Muscle layer of duodenum (tissue), 2 donors: ENCODE results near the gene SAMD8.
"Not testable (repeated sequence)": the region's sequence is repeated elsewhere in the genome, so short reads cannot be mapped to it uniquely, and the experiment has no call there.

Experiments
- H3K27ac ChIP-seq: one replicate; pipeline ENCODE4 v1.7.0; 2013; ENCODE audit warnings: mild to moderate bottlenecking, low read length
- H3K27me3 ChIP-seq: one replicate; pipeline ENCODE4 v1.7.0; 2013; ENCODE audit warnings: low read depth, mild to moderate bottlenecking, control low read depth, low read length
- H3K36me3 ChIP-seq, 2 donors: one replicate each; pipeline ENCODE4 v1.7.0; 2013; ENCODE audit warnings: low read length in 2 of 2, control low read depth in 1 of 2, mild to moderate bottlenecking in 1 of 2; ENCODE audit not compliant: insufficient read depth in 2 of 2, control insufficient read depth in 1 of 2
- H3K4me1 ChIP-seq, 2 donors: one replicate each; pipeline ENCODE4 v1.7.0; 2013; ENCODE audit warnings: low read length in 2 of 2, mild to moderate bottlenecking in 2 of 2, control low read depth in 1 of 2, moderate library complexity in 1 of 2; ENCODE audit not compliant: insufficient read depth in 2 of 2, control insufficient read depth in 1 of 2
- H3K4me3 ChIP-seq, 2 donors: one replicate each; pipeline ENCODE4 v1.7.0; 2013; ENCODE audit warnings: low read length in 2 of 2, low read depth in 1 of 2, mild to moderate bottlenecking in 1 of 2
- H3K9me3 ChIP-seq, 2 donors: one replicate each; pipeline ENCODE4 v1.7.0; 2013; ENCODE audit warnings: low read length in 2 of 2, control low read depth in 1 of 2, mild to moderate bottlenecking in 1 of 2; ENCODE audit not compliant: control insufficient read depth in 1 of 2
- donor health status: healthy.

SAMD8 gene

DNA sequence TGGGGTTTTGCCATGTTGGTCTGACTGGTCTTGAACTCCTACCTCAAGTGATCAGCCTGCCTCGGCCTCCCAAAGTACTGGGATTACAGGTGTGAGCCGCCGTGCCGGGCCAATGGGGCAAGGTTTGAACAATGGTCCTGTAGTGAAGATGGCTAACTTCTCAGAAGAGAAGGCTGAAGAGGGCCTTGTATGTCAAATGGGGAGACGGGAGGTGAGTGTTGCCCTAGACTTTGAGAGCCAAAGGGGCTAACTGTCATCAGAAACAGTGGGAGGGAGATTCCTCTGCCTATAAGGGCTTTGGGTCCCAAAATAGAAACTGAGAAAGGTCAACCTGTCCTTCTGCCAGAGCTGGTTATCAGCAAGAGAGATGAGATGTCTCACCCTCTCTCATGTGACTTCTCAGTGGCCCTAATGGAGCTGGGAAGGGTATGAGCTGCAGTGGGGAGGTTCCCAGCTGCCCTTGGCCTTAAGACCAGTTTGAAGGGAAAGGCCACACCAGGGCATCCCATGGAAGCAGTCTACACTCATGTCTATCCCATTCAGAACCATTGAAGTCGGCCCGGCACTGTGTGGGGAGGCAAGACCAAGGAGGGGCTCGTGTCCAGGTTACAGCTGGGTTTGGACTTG is 1.3 kb upstream of the SAMD8 start:
- Histone ChIP-seq H3K9me3 (no peaks in the 10 kb centered on the region), H3K4me3 (no peak overlapping the region), H3K4me1 (peaks cover 8 to 20% of the 10 kb centered on the region in 2 donors), H3K36me3 (peaks cover 0 to 6% of the 10 kb centered on the region in 2 donors), H3K27me3 (no peaks in the 10 kb centered on the region), H3K27ac (no peak overlapping the region)

DNA sequence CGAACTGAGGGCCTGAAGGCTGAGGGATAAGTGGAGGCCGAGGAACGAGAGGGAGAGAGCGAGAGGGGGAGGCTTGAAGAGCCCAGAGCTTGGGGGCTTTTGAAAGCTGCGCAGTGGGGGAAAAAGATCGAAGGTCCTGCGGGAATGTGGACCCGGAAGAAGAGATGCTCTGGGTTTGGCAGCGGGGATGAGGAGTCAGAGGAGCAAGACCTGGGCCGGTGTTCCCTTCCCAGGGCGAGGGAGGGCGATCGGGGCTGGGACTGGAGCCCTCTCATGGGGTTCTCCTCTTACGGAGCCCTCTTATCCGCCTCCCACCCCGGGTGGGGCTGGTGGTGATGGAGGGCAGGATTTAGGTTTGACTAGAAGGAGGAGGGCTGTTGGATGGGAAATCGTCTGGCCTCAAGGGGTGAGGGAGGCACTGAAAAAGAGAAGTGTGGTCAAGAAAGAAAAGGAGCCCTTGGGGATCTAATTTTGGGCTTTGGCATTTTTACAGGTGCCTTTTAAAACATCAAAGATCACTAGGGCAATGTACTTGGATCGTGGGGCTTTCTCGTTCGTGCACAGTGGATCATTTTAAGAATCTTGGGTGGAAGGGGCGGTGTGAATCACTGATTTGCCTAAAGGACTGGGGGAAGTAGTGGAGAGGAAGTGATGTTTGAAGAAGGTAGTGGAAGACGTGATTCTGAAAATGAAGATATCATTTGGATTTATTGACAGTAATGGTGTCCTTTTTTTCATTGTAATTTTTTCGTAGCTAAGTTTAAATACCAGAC is 637 bp downstream of the SAMD8 start:
- no peaks in the 10 kb centered on the region for H3K9me3 ChIP-seq
- H3K27me3 ChIP-seq, result no peaks in the 10 kb centered on the region
- H3K27ac ChIP-seq, result peak overlapping the region; percentile 99
- peak overlapping the region; percentile 72 to 95 for H3K4me3 ChIP-seq
- H3K36me3 ChIP-seq, result peaks cover 0 to 6% of the 10 kb centered on the region in 2 donors
- peaks cover 11 to 24% of the 10 kb centered on the region in 2 donors for H3K4me1 ChIP-seq

DNA sequence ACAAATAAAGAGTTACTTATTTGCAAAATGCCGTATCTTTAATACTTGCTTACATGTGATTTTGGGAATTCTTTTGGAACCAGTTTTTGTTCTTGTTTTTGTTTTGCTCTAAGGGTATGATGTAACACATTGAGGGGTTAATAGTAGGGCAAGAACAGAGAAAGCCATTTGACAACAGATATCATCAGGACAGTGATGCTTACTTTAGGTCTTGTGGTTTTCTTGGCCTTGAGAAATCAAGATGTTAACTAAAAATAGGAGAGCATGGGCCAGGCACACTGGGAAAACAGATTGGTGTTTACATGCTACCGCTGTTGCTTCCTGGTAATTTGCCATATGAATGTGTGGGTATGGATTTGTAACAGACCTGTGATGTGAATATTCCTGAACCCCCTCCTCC is 3.7 kb downstream of the SAMD8 start:
- Histone ChIP-seq H3K36me3 (peaks cover 0 to 6% of the 10 kb centered on the region in 2 donors), H3K4me3 (no peak overlapping the region), H3K9me3 (no peaks in the 10 kb centered on the region), H3K4me1 (peaks cover 11 to 26% of the 10 kb centered on the region in 2 donors), H3K27ac (no peak overlapping the region), H3K27me3 (no peaks in the 10 kb centered on the region)

DNA sequence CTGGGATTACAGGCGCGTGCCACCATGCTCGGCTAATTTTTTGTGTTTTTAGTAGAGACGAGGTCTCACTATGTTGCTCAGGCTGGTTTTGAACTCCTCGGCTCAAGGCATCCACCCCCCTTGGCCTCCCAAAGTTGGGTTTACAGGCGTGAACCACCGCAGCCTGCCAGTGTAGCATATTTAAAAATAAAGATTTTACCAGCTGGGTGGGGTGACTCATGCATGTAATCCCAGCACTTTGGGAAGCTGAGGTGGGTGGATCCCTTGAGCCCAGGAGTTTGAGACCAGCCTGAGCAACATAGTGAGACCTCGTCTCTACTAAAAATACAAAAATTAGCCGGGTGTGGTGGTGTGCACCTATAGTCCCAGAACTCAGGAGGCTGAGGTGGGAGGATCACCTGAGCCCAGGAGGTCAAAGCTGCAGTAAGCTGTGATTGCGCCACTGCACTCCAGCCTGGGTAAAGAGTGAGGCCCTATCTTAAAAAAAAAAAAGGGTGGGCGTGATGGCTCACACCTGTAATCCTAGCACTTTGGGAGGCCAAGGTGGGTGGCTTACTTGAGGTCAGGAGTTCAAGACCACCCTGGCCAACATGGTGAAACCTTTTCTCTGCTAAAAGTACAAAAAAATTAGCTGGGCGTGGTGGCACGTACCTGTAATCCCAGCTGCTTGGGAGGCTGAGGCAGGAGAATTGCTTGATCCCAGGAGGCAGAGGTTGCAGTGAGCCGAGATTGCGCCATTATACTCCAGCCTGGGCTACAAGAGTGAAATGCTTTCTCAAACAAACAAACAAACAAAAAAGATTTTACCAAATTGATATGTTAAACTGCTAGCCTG is 5.7 kb downstream of the SAMD8 start:
- not testable (repeated sequence) for H3K27me3 ChIP-seq, H3K4me3 ChIP-seq, H3K9me3 ChIP-seq, H3K36me3 ChIP-seq, H3K27ac ChIP-seq
- peaks cover 16 to 36% of the 10 kb centered on the region in 2 donors for H3K4me1 ChIP-seq

DNA sequence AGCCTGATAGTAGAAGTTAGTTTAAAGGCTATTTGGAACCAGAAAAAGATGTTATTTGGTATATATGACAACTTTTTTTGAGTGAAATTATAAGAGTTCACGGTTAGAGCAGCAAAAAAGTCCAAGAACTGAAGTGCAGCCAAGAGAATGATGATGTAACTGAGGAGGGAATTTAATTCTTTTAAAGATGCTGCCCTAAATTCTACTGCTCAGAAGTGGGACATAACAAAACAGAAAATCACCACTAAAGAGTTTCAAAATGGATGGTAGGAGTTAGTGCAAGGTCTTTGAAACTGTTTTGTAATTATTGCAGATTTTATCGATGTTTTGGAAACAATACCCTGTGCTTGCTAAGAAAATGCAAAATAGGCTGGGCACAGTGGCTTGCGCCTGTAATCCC is 6.5 kb downstream of the SAMD8 start:
- Histone ChIP-seq H3K4me1 (peaks cover 12 to 31% of the 10 kb centered on the region in 2 donors), H3K27me3 (no peaks in the 10 kb centered on the region), H3K36me3 (no peaks in the 10 kb centered on the region)

DNA sequence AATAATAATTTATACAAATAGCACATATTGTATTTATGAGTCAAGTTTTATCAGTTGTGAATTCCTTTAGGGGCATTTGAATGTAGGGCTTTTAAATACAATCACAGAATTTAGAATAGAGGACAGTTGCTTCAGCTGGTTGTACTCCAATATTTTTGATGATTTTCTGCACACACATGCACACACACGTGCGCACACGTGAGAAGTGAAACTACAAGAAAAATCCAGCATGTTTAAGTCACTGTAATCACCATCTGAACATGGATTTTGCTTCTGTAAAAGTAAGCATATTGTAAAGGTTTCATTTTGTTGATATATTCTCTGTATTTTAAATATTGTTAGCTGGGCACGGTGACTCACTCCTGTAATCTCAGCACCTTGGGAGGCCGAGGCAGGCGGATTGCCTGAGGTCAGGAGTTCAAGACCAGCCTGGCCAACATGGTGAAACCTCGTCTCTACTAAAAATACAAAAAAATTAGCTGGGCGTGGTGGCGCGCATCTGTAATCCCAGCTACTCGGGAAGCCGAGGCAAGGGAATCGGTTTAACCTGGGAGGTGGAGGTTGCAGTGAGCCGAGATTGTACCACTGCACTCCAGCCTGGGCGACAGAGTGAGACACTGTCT is 8.1 kb downstream of the SAMD8 start:
- not testable (repeated sequence) for H3K27me3 ChIP-seq, H3K27ac ChIP-seq, H3K36me3 ChIP-seq

More for the DNA sequence above, 6.5 kb downstream of the SAMD8 start:
- H3K4me3 ChIP-seq, result no peak overlapping the region
- H3K9me3 ChIP-seq, result no peaks in the 10 kb centered on the region
- H3K27ac ChIP-seq, result no peak overlapping the region

DNA sequence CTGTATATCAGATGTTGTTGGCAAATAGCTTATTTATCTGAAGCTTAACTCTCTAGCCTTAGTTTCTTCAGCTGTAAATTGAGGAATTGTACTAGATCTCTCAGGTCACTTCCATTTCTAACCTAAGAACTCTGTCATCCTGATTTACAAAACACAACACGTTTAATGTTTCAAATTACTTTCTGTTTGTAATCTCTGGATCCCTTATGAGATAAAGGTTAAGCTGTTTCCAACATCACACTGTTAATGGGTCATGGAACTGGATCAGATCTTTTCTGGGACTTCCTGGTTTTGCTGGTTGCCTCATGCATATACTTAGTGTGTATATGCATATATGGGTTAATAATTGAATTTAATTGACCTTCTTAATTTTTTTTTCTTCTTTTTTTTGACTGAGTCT is 9.9 kb downstream of the SAMD8 start:
- Histone ChIP-seq H3K36me3 (peaks cover 0 to 5% of the 10 kb centered on the region in 2 donors), H3K4me3 (no peak overlapping the region), H3K9me3 (no peaks in the 10 kb centered on the region), H3K27ac (peak overlapping the region; percentile 27), H3K27me3 (no peaks in the 10 kb centered on the region), H3K4me1 (peaks cover 6 to 15% of the 10 kb centered on the region in 2 donors)

More for the DNA sequence above, 8.1 kb downstream of the SAMD8 start:
- H3K9me3 ChIP-seq, H3K4me3 ChIP-seq: not testable (repeated sequence)
- peaks cover 10 to 25% of the 10 kb centered on the region in 2 donors for H3K4me1 ChIP-seq

DNA sequence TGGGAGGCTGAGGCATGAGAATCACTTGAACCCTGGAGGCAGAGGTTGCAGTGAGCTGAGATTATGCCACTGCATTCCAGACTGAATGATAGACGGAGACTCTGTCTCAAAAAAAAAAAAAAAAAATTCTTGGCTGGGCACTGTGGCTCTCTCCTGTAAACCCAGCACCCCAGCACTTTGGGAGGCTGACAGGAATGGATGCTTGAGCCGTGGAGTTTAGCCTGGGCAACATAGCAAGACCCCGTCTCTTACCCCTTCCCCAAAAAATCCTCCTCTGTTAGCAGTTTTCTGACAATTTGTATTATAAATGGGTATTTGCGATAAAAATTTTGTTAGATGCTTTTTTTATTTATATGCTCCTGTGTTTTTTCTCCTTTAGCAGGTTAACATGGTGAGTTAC is 11.0 kb downstream of the SAMD8 start:
- Histone ChIP-seq H3K4me3 (no peak overlapping the region), H3K4me1 (peaks cover 6 to 15% of the 10 kb centered on the region in 2 donors), H3K36me3 (peaks cover 0 to 5% of the 10 kb centered on the region in 2 donors), H3K9me3 (no peaks in the 10 kb centered on the region), H3K27ac (no peak overlapping the region), H3K27me3 (no peaks in the 10 kb centered on the region)

DNA sequence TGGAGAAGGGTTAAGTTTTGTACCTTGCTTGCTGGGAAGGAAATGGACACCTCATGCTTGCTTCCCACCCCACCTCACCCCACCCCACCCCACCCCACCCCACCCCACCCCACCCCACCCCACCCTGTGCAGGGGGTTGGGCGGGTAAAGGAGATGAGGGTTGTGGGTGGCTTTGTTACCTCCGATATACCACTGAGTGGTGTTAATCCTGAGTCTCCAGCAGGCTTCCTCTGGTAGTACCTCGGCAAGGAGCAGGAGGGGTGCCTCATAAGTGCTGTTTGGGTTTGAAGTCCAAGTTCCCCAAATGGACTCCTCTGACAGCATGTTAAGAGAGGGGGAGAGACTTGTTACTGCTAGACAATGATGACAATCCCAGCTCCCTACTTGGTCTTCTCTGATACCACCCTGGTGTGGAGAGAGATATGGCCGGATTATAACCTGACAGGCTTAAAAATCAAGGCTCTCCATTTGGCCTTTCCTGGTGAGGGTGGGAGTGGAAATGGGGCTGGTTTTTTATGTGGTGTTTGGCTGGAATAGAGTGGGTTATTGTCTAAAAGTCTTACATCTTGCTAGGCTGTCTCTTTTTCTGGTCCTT is 11.7 kb downstream of the SAMD8 start:
- H3K27me3 ChIP-seq, result no peaks in the 10 kb centered on the region
- H3K27ac ChIP-seq, result no peak overlapping the region
- no peak overlapping the region for H3K4me3 ChIP-seq
- H3K36me3 ChIP-seq, result peaks cover 0 to 5% of the 10 kb centered on the region in 2 donors
- peaks cover 6 to 15% of the 10 kb centered on the region in 2 donors for H3K4me1 ChIP-seq
- no peaks in the 10 kb centered on the region for H3K9me3 ChIP-seq

DNA sequence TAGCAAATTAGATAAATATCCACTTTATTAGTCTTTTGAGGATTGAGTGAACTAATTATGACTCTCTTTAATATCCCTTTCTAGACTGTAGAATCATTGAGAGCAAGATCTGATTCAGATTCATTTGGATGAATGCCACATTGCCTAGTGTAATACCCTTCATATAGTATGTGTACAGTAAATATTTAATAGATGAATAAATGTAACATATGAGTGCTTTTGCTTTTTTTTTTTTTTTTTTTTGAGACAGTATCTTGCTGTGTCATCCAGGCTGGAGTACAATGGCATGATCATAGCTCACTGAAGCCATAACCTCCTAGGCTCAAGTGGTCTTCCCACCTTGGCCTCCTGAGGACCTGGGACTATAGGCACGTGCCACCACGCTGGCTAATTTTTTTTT is 14.8 kb downstream of the SAMD8 start:
- H3K4me3 ChIP-seq, result no peak overlapping the region
- peaks cover 2 to 6% of the 10 kb centered on the region in 2 donors for H3K4me1 ChIP-seq
- no peak overlapping the region for H3K27ac ChIP-seq
- peaks cover 4 to 5% of the 10 kb centered on the region in 2 donors for H3K36me3 ChIP-seq
- no peaks in the 10 kb centered on the region for H3K9me3 ChIP-seq
- H3K27me3 ChIP-seq, result no peaks in the 10 kb centered on the region
